ENCODE results near the gene STPG1. TPM values are rescaled to one million over a fixed set of nuclear protein-coding genes. Genes with fewer than 3 reads are reported as not detected.

STPG1 gene
- total RNA-seq, 4 donors from 2014 or later = 2.2 to 5.1 (median 3.5) TPM

DNA sequence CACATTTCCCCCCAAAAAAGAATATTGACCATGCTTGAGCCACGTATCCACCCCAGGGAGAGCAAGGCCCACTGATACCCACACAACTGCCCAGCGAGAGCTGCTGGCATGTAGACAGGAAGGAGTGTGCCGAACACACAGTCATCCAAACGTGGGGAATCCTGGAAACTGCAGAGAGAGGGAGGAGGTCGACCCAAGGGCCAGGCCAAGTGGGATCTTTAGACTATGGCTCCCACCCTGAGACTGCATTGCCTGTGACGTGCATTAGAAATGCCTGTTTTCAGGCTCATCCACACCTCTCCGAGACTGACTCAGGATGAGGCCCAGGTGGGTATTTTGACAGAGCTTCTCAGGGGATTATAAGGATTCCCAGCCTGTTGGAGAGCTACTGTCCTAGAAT, 27.9 kb upstream of the STPG1 start:
- DNase-seq (ENCODE audit: low spot score) (no peak), ATAC-seq (ENCODE audit: low FRiP score) (no peak)
- TF ChIP-seq, protein P1, sequence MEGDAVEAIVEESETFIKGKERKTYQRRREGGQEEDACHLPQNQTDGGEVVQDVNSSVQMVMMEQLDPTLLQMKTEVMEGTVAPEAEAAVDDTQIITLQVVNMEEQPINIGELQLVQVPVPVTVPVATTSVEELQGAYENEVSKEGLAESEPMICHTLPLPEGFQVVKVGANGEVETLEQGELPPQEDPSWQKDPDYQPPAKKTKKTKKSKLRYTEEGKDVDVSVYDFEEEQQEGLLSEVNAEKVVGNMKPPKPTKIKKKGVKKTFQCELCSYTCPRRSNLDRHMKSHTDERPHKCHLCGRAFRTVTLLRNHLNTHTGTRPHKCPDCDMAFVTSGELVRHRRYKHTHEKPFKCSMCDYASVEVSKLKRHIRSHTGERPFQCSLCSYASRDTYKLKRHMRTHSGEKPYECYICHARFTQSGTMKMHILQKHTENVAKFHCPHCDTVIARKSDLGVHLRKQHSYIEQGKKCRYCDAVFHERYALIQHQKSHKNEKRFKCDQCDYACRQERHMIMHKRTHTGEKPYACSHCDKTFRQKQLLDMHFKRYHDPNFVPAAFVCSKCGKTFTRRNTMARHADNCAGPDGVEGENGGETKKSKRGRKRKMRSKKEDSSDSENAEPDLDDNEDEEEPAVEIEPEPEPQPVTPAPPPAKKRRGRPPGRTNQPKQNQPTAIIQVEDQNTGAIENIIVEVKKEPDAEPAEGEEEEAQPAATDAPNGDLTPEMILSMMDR (IDR thresholded peaks at IDR 0.05) = no peak

GRCh38 chr1:24440436-24440835, 26.9 kb upstream of the STPG1 start:
- DNase-seq (ENCODE audit: low spot score) = no peak
- ATAC-seq (ENCODE audit: low FRiP score) = no peak
- TF ChIP-seq, protein P1 (IDR thresholded peaks at IDR 0.05) = no peak

GRCh38 chr1:24438423-24438901, 24.9 kb upstream of the STPG1 start:
- ATAC-seq (ENCODE audit: low FRiP score) = no peak
- TF ChIP-seq, protein P1 (IDR thresholded peaks at IDR 0.05) = no peak
- no peak for DNase-seq (ENCODE audit: low spot score)

DNA sequence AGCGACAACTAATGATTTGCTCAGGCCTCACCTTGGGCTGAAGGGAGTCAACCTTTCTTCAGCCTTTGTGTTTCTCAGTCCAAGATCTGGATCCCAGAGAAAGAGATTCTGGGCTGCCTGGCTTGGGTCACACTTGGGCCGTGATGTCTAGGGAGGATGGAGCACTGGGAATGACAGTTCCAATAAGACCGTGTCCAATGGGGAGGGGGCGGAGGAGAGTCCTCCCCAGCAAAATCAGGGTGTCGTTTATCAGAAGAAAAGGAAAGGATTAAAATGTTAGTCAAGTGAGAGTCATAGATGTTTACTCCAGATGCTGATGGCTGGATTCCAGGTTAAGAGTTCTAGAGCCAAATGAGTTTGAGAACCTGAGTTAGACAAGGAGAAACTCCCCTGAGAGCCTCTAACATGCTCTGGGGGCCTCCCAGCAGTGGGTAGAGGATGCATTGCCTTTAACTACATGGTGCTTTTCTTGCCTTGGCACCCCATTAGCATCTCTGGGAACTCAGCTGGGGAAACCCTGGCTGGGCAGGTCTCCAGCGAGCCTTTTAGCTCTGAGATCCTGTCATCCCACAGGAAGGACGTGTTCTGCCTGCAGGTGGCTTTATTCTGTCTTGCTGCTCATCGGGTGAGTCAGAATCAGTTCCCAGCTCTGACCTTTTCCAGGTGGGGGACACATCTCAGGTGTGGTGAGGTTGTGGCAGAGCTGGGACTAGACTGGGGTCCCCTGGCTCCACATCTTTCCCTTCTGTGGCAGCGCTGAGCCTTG, 24.2 kb upstream of the STPG1 start:
- DNase-seq (ENCODE audit: low spot score) = no peak
- TF ChIP-seq, protein P1 (IDR thresholded peaks at IDR 0.05) = no peak
- no peak for ATAC-seq (ENCODE audit: low FRiP score)

GRCh38 chr1:24435782-24436365, 22.3 kb upstream of the STPG1 start:
- TF ChIP-seq, protein P1 (IDR thresholded peaks at IDR 0.05) = no peak
- no peak for ATAC-seq (ENCODE audit: low FRiP score)

DNA sequence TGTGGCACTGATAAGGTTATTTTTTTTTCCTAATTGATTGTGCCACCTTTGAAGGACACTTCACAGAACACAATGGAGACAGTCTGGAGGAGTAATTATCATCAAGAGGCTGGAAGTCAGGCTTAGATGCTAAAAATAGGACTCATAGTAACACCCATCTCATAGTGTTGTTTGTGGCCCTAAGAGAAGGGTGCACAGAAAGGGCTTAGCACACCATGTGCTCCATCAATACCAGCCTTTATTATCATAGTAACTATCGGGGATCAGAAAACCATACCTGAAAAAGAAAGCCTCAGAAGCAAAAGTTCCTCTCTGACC, 13.9 kb upstream of the STPG1 start:
- TF ChIP-seq, protein P1 (IDR thresholded peaks at IDR 0.05) = no peak
- no peak for ATAC-seq (ENCODE audit: low FRiP score)
- no peak for DNase-seq (ENCODE audit: low spot score)

More at GRCh38 chr1:24435782-24436365, 22.3 kb upstream of the STPG1 start:
- no peak for DNase-seq (ENCODE audit: low spot score)

Data from omental fat pad (tissue), 4 donors.